ENCODE data around the gene MDC1. TPM values are rescaled to one million over a fixed set of nuclear protein-coding genes. Genes with fewer than 3 reads are reported as not detected.
A peak's percentile ranks its signal among the peaks of the same experiment; 100 is the strongest.

MDC1 gene
- total and polyA plus RNA-seq, 2 of the 13 experiments (the other 11 are each of a cell fraction or from before 2014, with no cell fraction given): 8.4 to 14.0 TPM

GRCh38 chr6:30763618-30764489 lies 46.8 kb upstream of the MDC1 start (continued):
- TF ChIP-seq TFAP4 (IDR thresholded peaks at IDR 0.05; ENCODE audit: borderline replicate concordance, low read depth): peak; percentile 73
- TF ChIP-seq, protein P1, sequence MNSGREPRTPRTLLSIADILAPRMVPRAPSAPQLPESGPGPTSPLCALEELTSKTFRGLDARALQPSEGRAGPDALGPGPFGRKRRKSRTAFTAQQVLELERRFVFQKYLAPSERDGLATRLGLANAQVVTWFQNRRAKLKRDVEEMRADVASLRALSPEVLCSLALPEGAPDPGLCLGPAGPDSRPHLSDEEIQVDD (CRISPR knock-in tag; IDR thresholded peaks at IDR 0.05; ENCODE audit: borderline replicate concordance): no peak
- peak; percentile 38; the same call in 1 of the 2 replicates for TF ChIP-seq FOXP1 (IDR thresholded peaks at IDR 0.05)
- TF ChIP-seq FOXP1 (CRISPR knock-in tag; IDR thresholded peaks at IDR 0.05): peak; percentile 87
- TF ChIP-seq, protein P2, sequence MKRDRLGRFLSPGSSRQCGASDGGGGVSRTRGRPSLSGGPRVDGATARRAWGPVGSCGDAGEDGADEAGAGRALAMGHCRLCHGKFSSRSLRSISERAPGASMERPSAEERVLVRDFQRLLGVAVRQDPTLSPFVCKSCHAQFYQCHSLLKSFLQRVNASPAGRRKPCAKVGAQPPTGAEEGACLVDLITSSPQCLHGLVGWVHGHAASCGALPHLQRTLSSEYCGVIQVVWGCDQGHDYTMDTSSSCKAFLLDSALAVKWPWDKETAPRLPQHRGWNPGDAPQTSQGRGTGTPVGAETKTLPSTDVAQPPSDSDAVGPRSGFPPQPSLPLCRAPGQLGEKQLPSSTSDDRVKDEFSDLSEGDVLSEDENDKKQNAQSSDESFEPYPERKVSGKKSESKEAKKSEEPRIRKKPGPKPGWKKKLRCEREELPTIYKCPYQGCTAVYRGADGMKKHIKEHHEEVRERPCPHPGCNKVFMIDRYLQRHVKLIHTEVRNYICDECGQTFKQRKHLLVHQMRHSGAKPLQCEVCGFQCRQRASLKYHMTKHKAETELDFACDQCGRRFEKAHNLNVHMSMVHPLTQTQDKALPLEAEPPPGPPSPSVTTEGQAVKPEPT (CRISPR knock-in tag; IDR thresholded peaks at IDR 0.05; ENCODE audit: low read depth): no peak
- TF ChIP-seq, protein P3, sequence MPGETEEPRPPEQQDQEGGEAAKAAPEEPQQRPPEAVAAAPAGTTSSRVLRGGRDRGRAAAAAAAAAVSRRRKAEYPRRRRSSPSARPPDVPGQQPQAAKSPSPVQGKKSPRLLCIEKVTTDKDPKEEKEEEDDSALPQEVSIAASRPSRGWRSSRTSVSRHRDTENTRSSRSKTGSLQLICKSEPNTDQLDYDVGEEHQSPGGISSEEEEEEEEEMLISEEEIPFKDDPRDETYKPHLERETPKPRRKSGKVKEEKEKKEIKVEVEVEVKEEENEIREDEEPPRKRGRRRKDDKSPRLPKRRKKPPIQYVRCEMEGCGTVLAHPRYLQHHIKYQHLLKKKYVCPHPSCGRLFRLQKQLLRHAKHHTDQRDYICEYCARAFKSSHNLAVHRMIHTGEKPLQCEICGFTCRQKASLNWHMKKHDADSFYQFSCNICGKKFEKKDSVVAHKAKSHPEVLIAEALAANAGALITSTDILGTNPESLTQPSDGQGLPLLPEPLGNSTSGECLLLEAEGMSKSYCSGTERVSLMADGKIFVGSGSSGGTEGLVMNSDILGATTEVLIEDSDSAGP (CRISPR knock-in tag; IDR thresholded peaks at IDR 0.05; ENCODE audit: borderline replicate concordance): peak; percentile 84
- TF ChIP-seq ZMAT5 (CRISPR knock-in tag; IDR thresholded peaks at IDR 0.05; ENCODE audit: borderline replicate concordance, low read depth): no peak
- TF ChIP-seq ZFY (CRISPR knock-in tag; IDR thresholded peaks at IDR 0.05): peak; percentile 48; the same call in 1 of the 2 replicates
- TF ChIP-seq SOX13 (IDR thresholded peaks at IDR 0.05): peak; percentile 96
- TF ChIP-seq SOX13 (CRISPR knock-in tag; conservative IDR thresholded peaks at IDR 0.05 in 1 of 2, IDR thresholded peaks at IDR 0.05 in 1 of 2): peak; percentile 94 to 99; a peak in 3 of 4 replicates
- peak; percentile 92; the same call in 1 of the 2 replicates for TF ChIP-seq ZNF788 (CRISPR knock-in tag; IDR thresholded peaks at IDR 0.05; ENCODE audit: borderline replicate concordance)
- peak; percentile 37; the same call in 1 of the 2 replicates for TF ChIP-seq ZNF879 (CRISPR knock-in tag; IDR thresholded peaks at IDR 0.05)
- TF ChIP-seq ARNT2 (CRISPR knock-in tag; IDR thresholded peaks at IDR 0.05; ENCODE audit: low read depth): peak; percentile 67; the same call in 1 of the 2 replicates
- TF ChIP-seq ADNP (CRISPR knock-in tag; IDR thresholded peaks at IDR 0.05): no peak
- TF ChIP-seq ZBTB21 (CRISPR knock-in tag; IDR thresholded peaks at IDR 0.05): no peak
- TF ChIP-seq, protein P4, sequence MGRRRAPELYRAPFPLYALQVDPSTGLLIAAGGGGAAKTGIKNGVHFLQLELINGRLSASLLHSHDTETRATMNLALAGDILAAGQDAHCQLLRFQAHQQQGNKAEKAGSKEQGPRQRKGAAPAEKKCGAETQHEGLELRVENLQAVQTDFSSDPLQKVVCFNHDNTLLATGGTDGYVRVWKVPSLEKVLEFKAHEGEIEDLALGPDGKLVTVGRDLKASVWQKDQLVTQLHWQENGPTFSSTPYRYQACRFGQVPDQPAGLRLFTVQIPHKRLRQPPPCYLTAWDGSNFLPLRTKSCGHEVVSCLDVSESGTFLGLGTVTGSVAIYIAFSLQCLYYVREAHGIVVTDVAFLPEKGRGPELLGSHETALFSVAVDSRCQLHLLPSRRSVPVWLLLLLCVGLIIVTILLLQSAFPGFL (CRISPR knock-in tag; IDR thresholded peaks at IDR 0.05): no peak
- TF ChIP-seq CHCHD3 (CRISPR knock-in tag; IDR thresholded peaks at IDR 0.05): peak; percentile 70
- TF ChIP-seq ZNF782 (CRISPR knock-in tag; IDR thresholded peaks at IDR 0.05; ENCODE audit: borderline replicate concordance): no peak
- 0 out of 2 replicates have a peak, but pooled peaks have one; percentile 62 for TF ChIP-seq ZBTB1 (CRISPR knock-in tag; IDR thresholded peaks at IDR 0.05; ENCODE audit: borderline replicate concordance)
- TF ChIP-seq NFIC (IDR thresholded peaks at IDR 0.05; ENCODE audit: low read length): peak; percentile 85
- TF ChIP-seq, protein P5, sequence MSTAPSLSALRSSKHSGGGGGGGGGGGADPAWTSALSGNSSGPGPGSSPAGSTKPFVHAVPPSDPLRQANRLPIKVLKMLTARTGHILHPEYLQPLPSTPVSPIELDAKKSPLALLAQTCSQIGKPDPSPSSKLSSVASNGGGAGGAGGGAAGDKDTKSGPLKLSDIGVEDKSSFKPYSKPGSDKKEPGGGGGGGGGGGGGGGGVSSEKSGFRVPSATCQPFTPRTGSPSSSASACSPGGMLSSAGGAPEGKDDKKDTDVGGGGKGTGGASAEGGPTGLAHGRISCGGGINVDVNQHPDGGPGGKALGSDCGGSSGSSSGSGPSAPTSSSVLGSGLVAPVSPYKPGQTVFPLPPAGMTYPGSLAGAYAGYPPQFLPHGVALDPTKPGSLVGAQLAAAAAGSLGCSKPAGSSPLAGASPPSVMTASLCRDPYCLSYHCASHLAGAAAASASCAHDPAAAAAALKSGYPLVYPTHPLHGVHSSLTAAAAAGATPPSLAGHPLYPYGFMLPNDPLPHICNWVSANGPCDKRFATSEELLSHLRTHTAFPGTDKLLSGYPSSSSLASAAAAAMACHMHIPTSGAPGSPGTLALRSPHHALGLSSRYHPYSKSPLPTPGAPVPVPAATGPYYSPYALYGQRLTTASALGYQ (CRISPR knock-in tag; IDR thresholded peaks at IDR 0.05): peak; percentile 3

Measured in HepG2 (cell line).